ENCODE data around the gene PPP2R2B. TPM values are rescaled to one million over a fixed set of nuclear protein-coding genes. Genes with fewer than 3 reads are reported as not detected.

Gene PPP2R2B
- polyA plus RNA-seq, 2 of the 4 experiments (the other 2 are of a cell fraction): not detected

DNA sequence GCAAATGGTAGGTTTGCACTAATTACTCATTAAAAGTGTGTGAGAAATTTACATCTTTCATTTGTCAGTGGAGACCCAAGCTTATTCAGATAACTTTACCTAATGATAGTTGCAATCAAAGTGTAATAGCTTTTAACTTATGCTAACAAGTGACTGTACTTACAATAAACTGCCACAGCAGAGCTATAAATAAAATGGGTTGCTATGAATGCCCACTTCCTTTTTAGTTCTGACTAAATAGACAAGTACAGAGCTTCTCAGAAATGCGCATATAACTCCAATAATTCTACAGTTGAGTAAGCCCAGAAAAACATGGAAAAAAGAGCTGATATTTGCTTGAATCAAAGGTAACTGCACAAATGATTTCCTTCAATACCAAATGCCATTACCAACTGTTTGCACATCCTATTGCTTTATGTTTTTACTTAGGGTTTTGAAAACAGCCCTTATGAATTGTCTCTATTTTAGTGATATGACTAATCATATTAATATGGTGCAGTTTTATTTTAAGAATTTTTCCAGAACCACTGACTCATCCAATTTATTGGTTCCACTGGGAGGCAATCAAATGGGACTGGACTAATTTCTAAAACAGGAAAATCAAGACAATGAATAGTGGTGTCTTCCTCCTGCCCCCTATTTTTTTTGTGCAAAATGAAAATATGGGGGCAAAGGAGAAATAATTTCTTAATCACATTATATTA, 84.1 kb downstream of the PPP2R2B start:
- Histone ChIP-seq H3K4me1 (no peaks in the 10 kb centered on the region), H3K9me3 (no peaks in the 10 kb centered on the region), H3K4me2 (no peak overlapping the region), H3K4me3 (no peak overlapping the region), H3K27ac (no peak overlapping the region)
- ATAC-seq (no peak), FAIRE-seq (no peak), DNase-seq (ENCODE audit: low read depth in 1 of 2, low spot score in 1 of 2) (no peak)
- WGBS (ENCODE audit: missing lambda C conversion rate): 33% methylated on average over 1 of the region's 1 CpG
- TF ChIP-seq, protein P1, sequence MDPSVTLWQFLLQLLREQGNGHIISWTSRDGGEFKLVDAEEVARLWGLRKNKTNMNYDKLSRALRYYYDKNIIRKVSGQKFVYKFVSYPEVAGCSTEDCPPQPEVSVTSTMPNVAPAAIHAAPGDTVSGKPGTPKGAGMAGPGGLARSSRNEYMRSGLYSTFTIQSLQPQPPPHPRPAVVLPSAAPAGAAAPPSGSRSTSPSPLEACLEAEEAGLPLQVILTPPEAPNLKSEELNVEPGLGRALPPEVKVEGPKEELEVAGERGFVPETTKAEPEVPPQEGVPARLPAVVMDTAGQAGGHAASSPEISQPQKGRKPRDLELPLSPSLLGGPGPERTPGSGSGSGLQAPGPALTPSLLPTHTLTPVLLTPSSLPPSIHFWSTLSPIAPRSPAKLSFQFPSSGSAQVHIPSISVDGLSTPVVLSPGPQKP (IDR thresholded peaks at IDR 0.05; ENCODE audit: low read depth, low read length): no peak
- TF ChIP-seq, protein P2, sequence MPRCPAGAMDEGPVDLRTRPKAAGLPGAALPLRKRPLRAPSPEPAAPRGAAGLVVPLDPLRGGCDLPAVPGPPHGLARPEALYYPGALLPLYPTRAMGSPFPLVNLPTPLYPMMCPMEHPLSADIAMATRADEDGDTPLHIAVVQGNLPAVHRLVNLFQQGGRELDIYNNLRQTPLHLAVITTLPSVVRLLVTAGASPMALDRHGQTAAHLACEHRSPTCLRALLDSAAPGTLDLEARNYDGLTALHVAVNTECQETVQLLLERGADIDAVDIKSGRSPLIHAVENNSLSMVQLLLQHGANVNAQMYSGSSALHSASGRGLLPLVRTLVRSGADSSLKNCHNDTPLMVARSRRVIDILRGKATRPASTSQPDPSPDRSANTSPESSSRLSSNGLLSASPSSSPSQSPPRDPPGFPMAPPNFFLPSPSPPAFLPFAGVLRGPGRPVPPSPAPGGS (IDR thresholded peaks at IDR 0.05): no peak
- TF ChIP-seq, protein P3, sequence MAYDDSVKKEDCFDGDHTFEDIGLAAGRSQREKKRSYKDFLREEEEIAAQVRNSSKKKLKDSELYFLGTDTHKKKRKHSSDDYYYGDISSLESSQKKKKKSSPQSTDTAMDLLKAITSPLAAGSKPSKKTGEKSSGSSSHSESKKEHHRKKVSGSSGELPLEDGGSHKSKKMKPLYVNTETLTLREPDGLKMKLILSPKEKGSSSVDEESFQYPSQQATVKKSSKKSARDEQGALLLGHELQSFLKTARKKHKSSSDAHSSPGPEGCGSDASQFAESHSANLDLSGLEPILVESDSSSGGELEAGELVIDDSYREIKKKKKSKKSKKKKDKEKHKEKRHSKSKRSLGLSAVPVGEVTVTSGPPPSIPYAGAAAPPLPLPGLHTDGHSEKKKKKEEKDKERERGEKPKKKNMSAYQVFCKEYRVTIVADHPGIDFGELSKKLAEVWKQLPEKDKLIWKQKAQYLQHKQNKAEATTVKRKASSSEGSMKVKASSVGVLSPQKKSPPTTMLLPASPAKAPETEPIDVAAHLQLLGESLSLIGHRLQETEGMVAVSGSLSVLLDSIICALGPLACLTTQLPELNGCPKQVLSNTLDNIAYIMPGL (CRISPR knock-in tag; IDR thresholded peaks at IDR 0.05; ENCODE audit: borderline replicate concordance): no peak
- no peak for TF ChIP-seq HOXB5 (CRISPR knock-in tag; IDR thresholded peaks at IDR 0.05)
- no peak for TF ChIP-seq SMC3 (IDR thresholded peaks at IDR 0.05)
- TF ChIP-seq EP300 (IDR thresholded peaks at IDR 0.05): no peak
- TF ChIP-seq NFE2L2 (conservative IDR thresholded peaks at IDR 0.05; ENCODE audit: low read length): no peak
- no peak for TF ChIP-seq TP53 (CRISPR knock-in tag; IDR thresholded peaks at IDR 0.05)
- no peak for TF ChIP-seq CBX2 (IDR thresholded peaks at IDR 0.05; ENCODE audit: borderline replicate concordance, low read depth)
- TF ChIP-seq, protein P4, sequence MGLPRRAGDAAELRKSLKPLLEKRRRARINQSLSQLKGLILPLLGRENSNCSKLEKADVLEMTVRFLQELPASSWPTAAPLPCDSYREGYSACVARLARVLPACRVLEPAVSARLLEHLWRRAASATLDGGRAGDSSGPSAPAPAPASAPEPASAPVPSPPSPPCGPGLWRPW (IDR thresholded peaks at IDR 0.05): no peak
- no peak for TF ChIP-seq EHMT2 (IDR thresholded peaks at IDR 0.05; ENCODE audit: low read depth)
- TF ChIP-seq, protein P5, sequence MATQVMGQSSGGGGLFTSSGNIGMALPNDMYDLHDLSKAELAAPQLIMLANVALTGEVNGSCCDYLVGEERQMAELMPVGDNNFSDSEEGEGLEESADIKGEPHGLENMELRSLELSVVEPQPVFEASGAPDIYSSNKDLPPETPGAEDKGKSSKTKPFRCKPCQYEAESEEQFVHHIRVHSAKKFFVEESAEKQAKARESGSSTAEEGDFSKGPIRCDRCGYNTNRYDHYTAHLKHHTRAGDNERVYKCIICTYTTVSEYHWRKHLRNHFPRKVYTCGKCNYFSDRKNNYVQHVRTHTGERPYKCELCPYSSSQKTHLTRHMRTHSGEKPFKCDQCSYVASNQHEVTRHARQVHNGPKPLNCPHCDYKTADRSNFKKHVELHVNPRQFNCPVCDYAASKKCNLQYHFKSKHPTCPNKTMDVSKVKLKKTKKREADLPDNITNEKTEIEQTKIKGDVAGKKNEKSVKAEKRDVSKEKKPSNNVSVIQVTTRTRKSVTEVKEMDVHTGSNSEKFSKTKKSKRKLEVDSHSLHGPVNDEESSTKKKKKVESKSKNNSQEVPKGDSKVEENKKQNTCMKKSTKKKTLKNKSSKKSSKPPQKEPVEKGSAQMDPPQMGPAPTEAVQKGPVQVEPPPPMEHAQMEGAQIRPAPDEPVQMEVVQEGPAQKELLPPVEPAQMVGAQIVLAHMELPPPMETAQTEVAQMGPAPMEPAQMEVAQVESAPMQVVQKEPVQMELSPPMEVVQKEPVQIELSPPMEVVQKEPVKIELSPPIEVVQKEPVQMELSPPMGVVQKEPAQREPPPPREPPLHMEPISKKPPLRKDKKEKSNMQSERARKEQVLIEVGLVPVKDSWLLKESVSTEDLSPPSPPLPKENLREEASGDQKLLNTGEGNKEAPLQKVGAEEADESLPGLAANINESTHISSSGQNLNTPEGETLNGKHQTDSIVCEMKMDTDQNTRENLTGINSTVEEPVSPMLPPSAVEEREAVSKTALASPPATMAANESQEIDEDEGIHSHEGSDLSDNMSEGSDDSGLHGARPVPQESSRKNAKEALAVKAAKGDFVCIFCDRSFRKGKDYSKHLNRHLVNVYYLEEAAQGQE (IDR thresholded peaks at IDR 0.05): no peak
- CTCF ChIA-PET: no interaction called here
- POLR2A ChIA-PET: no interaction called here

DNA sequence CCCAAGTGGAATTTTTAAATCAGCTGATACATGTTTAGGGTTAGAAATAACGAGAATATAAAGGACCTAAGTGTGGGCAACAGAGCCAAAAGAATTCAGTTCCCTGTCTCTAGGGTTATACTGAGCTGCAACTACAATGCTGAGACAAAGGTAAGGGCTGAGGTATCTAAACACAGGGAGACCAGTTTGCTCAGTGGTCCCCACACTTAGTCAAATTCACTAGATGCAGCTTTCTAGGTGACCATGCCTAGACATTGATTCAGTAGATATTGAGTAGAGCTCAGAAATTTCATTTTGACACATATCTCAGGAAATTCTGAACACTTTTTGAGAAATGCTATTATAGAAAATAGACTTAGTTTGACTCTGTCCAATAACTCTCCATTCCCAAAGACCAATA, 84.8 kb downstream of the PPP2R2B start:
- ChIA-PET POLR2A (no interaction called here), CTCF (no interaction called here)
- no peaks in the 10 kb centered on the region for H3K9me3 ChIP-seq
- no peak for FAIRE-seq
- ATAC-seq: no peak
- no peak overlapping the region for H3K4me3 ChIP-seq
- 0% methylated on average over 1 of the region's 1 CpG for WGBS (ENCODE audit: missing lambda C conversion rate)
- H3K27ac ChIP-seq: no peak overlapping the region
- no peak for DNase-seq (ENCODE audit: low read depth in 1 of 2, low spot score in 1 of 2)
- no peak overlapping the region for H3K4me2 ChIP-seq
- no peaks in the 10 kb centered on the region for H3K4me1 ChIP-seq
- TF ChIP-seq, protein P6, sequence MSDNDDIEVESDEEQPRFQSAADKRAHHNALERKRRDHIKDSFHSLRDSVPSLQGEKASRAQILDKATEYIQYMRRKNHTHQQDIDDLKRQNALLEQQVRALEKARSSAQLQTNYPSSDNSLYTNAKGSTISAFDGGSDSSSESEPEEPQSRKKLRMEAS (IDR thresholded peaks at IDR 0.05): no peak
- TF ChIP-seq, protein P3 (CRISPR knock-in tag; IDR thresholded peaks at IDR 0.05; ENCODE audit: borderline replicate concordance): no peak
- TF ChIP-seq PHF8 (IDR thresholded peaks at IDR 0.05; ENCODE audit: borderline replicate concordance, low read depth) (no peak), NPAS2 (CRISPR knock-in tag; IDR thresholded peaks at IDR 0.05; ENCODE audit: borderline replicate concordance) (no peak), HOXA7 (CRISPR knock-in tag; IDR thresholded peaks at IDR 0.05) (no peak), CHD2 (IDR thresholded peaks at IDR 0.05; ENCODE audit: low read length, partially characterized antibody) (no peak), HOXB13 (CRISPR knock-in tag; IDR thresholded peaks at IDR 0.05; ENCODE audit: low read depth) (no peak), EP300 (IDR thresholded peaks at IDR 0.05) (no peak)
- TF ChIP-seq, protein P7, sequence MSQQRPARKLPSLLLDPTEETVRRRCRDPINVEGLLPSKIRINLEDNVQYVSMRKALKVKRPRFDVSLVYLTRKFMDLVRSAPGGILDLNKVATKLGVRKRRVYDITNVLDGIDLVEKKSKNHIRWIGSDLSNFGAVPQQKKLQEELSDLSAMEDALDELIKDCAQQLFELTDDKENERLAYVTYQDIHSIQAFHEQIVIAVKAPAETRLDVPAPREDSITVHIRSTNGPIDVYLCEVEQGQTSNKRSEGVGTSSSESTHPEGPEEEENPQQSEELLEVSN (IDR thresholded peaks at IDR 0.05; ENCODE audit: borderline replicate concordance, low read depth): no peak
- TF ChIP-seq, protein P2 (IDR thresholded peaks at IDR 0.05): no peak
- TF ChIP-seq, protein P8, sequence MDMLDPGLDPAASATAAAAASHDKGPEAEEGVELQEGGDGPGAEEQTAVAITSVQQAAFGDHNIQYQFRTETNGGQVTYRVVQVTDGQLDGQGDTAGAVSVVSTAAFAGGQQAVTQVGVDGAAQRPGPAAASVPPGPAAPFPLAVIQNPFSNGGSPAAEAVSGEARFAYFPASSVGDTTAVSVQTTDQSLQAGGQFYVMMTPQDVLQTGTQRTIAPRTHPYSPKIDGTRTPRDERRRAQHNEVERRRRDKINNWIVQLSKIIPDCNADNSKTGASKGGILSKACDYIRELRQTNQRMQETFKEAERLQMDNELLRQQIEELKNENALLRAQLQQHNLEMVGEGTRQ (IDR thresholded peaks at IDR 0.05): no peak
